ENCODE measurements around the gene DOCK7. TPM values are rescaled to one million over a fixed set of nuclear protein-coding genes. Genes with fewer than 3 reads are reported as not detected.

The DOCK7 gene
- total RNA-seq, 6 experiments from 2014 or later: 93.3 to 115 (median 105) TPM

- Mint-ChIP-seq H3K27me3 (ENCODE audit: insufficient read depth) (peaks cover 1% of the 10 kb centered on the region; the same call in 1 of the 2 replicates), H3K4me1 (ENCODE audit: low read depth) (peaks cover 8% of the 10 kb centered on the region), H3K9me3 (no peaks in the 10 kb centered on the region), H3K4me3 (no peak overlapping the region), H3K27ac (no peak overlapping the region), H3K36me3 (ENCODE audit: low read depth) (no peaks in the 10 kb centered on the region)
- TF ChIP-seq CTCF (IDR thresholded peaks at IDR 0.05): no peak
- DNase-seq: no peak
Observed at GRCh38 chr1:62425041-62425440, 263.1 kb downstream of the DOCK7 start.

- peaks cover 8% of the 10 kb centered on the region for H3K4me1 Mint-ChIP-seq (ENCODE audit: low read depth)
- H3K27ac Mint-ChIP-seq: no peak overlapping the region
- H3K4me3 Mint-ChIP-seq: no peak overlapping the region
- no peaks in the 10 kb centered on the region for H3K9me3 Mint-ChIP-seq
- no peak for TF ChIP-seq CTCF (IDR thresholded peaks at IDR 0.05)
- H3K27me3 Mint-ChIP-seq (ENCODE audit: insufficient read depth): peaks cover 1% of the 10 kb centered on the region; the same call in 1 of the 2 replicates
- no peaks in the 10 kb centered on the region for H3K36me3 Mint-ChIP-seq (ENCODE audit: low read depth)
- DNase-seq: no peak
Observed at GRCh38 chr1:62424411-62424810, 263.8 kb downstream of the DOCK7 start.

- Mint-ChIP-seq H3K27me3 (ENCODE audit: insufficient read depth) (no peaks in the 10 kb centered on the region), H3K27ac (no peak overlapping the region), H3K9me3 (no peaks in the 10 kb centered on the region), H3K4me1 (ENCODE audit: low read depth) (peaks cover 8% of the 10 kb centered on the region), H3K36me3 (ENCODE audit: low read depth) (no peaks in the 10 kb centered on the region), H3K4me3 (no peak overlapping the region)
- no peak for DNase-seq
- TF ChIP-seq CTCF (IDR thresholded peaks at IDR 0.05): no peak
Observed at GRCh38 chr1:62423580-62424242, 264.5 kb downstream of the DOCK7 start.

- Mint-ChIP-seq H3K36me3 (ENCODE audit: low read depth) (no peaks in the 10 kb centered on the region), H3K27ac (no peak overlapping the region), H3K9me3 (no peaks in the 10 kb centered on the region), H3K4me1 (ENCODE audit: low read depth) (peaks cover 18% of the 10 kb centered on the region), H3K27me3 (ENCODE audit: insufficient read depth) (peaks cover 6% of the 10 kb centered on the region; the same call in 1 of the 2 replicates), H3K4me3 (no peak overlapping the region)
- no peak for TF ChIP-seq CTCF (IDR thresholded peaks at IDR 0.05)
- no peak for DNase-seq
Observed at GRCh38 chr1:62420214-62420613, 268.0 kb downstream of the DOCK7 start.

- Mint-ChIP-seq H3K36me3 (ENCODE audit: low read depth) (no peaks in the 10 kb centered on the region), H3K4me3 (no peak overlapping the region), H3K27ac (no peak overlapping the region), H3K27me3 (ENCODE audit: insufficient read depth) (peaks cover 6% of the 10 kb centered on the region; the same call in 1 of the 2 replicates), H3K4me1 (ENCODE audit: low read depth) (peaks cover 10% of the 10 kb centered on the region), H3K9me3 (no peaks in the 10 kb centered on the region)
- no peak for TF ChIP-seq CTCF (IDR thresholded peaks at IDR 0.05)
- DNase-seq: no peak
Observed at GRCh38 chr1:62417351-62417999, 270.7 kb downstream of the DOCK7 start.

All from HFFc6 (cell line).